GM21786 (cell line): ENCODE results near the gene TAOK2.
"Not testable (repeated sequence)": the region's sequence is repeated elsewhere in the genome, so short reads cannot be mapped to it uniquely, and the experiment has no call there.

Experiments
- ATAC-seq: cut with Tn5 transposase; IDR thresholded peaks from one replicate; pipeline ENCODE4 v1.9.1; 2021; ENCODE audit not compliant: unreplicated experiment

Gene TAOK2

GRCh38 chr16:30018731-30019158, 45.1 kb downstream of the TAOK2 start:
- no peak for ATAC-seq

GRCh38 chr16:30022887-30023286, 49.2 kb downstream of the TAOK2 start, which contains the start of gene C16orf92:
Gene C16orf92 (plus strand): TSS chr16:30023198. CDS start chr16:30023341, 143 bp downstream.
- ATAC-seq = no peak

- no peak for ATAC-seq
These were observed 49.9 kb downstream of the TAOK2 start for GRCh38 chr16:30023586-30023985.

GRCh38 chr16:30024451-30024850, 50.8 kb downstream of the TAOK2 start:
- ATAC-seq = no peak

DNA sequence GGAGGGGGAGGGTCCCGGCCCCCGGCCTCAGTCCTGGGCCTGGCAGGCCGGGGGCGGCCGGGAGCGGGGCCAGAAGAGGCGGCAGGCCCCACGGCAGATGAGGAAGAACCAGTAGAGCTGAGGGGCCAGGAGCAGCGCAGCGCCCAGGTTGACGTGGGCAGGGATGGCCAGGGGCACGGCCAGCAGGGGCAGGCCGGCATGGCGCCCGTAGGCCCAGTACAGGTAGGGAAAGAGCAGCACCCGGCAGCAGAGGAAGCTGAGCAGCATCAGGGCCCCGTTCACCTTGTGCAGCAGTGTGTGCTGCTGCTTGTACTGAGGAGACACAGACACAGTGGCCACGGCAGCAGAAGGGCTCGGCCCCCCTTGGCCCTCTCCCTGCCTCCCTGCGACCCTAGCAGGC, 51.5 kb downstream of the TAOK2 start:
- ATAC-seq = no peak

DNA sequence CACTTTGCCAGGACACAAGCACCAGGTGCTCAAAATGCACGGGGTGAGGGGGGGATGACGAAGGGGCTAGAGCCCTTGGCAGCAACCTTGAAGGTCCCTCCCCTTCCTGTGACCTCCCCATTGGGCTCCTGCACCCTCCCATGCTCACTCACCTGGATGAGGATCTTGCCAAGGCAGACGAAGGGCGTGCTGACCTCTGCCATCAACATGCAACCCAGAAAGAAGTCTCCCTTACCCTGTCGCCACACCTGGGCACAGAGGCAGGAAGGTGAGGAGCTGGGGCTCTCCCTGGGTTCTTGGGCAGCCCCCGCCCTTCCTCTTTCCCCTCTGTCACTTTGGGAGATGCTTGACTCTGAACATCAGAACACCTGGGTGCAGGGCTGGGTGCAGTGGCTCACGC, 51.9 kb downstream of the TAOK2 start:
- no peak for ATAC-seq

GRCh38 chr16:30026449-30026848, 52.8 kb downstream of the TAOK2 start:
- no peak for ATAC-seq

DNA sequence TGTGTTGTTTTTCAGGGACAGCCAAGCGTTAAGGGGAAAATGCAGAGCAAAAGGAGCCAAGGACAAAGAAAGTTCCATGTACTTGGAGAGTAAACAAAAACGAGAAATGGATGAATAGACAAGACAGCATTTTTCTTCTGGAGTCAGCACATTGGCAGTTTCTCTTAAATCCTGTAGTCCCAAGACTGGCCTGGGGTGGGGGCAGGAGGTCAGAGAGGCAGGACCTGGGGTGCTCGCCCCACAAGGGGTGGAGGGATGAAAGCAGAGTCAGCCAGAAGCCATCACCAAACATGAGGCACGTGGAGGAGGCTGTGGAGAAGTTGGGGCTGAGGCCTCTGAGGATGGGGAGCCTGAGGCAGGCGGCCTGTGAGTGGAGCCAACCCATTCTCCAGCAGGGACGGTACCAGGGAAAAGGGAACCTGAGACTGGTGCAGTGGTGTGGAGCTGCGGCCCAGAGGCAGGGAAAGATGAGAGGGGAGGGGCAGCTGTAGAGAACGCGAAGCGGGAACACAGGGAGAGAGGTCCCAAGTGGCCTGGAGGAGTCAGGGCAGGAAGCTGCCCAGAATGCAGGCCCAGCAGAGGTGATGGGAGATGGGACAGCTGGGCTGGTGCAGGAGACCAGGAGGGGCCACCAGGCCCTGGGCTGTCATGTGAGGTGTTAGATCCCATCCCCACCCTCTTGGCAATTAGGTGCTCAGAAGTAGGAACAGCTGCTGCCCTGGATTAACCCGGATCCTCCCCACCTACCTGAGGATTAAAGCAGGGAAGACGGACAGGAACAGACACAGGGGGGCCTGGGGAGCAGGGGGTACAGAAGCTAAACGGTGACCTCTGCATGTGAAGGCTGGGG, 54.1 kb downstream of the TAOK2 start:
- no peak for ATAC-seq

- no peak for ATAC-seq
These were observed 54.9 kb downstream of the TAOK2 start for GRCh38 chr16:30028438-30029076.

- ATAC-seq = no peak
These were observed 56.5 kb downstream of the TAOK2 start for GRCh38 chr16:30030011-30030685.

DNA sequence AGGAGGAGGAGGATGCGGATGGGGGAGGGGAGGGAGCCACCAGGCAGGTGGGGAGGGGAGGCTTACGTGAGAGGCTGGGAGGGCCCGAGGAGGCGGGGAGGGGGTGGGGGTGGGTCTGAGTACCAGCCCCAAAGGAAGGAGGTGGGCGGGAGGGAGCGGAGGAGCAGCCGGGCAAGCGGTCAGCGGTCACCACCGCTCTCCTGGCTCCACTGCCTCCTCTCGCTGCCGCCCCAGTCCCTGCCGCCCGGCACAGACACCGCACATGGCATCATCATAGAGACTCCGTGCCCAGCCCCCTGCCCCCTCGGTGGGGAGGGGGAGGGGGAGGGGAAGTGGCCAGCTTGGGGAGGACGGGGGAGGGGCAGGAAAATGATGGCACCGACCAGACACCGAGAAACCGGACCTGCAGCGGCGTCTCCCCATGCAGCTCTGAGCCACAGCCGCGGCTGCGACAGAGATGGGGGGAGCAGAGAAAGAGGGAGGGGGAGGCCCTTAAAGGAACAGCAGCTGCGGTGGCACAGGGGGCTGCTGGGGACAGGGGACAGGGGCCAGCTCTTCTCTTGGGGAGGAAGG, 57.3 kb downstream of the TAOK2 start, which contains the start of gene TLCD3B:
Gene TLCD3B (minus strand): TSS at position 431 of the 573 bp plus-strand sequence. CDS start 744 bp downstream, outside the sequence.
- ATAC-seq = no peak

GRCh38 chr16:30031477-30031918, 57.8 kb downstream of the TAOK2 start:
- ATAC-seq = no peak

DNA sequence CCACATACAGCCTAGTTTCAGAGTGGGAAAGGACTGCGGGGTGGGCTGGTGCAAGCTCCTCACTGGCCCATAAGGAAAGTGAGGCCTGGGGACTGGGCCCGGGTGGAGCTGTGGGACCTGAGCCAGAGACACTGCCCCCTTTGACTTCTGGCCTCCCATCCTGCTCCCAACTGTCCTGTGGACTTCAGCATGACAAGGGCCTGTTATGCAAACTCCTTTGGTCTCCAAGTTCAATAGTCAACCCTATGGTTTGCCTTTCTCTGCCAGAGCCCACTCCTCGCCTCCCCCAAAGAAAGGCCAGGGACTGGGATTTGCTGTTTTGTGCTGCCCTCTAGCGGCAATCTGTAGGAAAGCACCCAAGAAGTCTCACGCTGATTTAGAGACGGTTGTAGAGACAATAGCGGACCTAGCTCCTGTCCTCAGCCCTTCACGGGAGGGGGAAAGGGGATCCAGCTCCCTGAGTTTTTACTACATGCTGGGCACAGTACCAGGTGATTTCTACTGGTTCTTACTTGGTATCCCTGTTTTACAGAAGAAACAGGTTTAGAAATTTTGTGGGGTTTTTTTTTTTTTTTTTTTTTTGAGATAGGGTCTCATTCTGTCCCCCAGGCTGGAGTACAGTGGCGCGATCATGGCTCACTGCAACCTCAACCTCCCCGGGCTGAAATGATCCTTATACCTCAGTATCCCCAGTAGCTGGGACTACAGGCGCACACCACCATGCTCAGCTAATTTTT, 58.6 kb downstream of the TAOK2 start:
- ATAC-seq = no peak

GRCh38 chr16:30033270-30033669, 59.6 kb downstream of the TAOK2 start:
- ATAC-seq = no peak

- ATAC-seq = no peak
These were observed 66.6 kb downstream of the TAOK2 start for GRCh38 chr16:30040221-30040620.

- not testable (repeated sequence) for ATAC-seq
These were observed 67.0 kb downstream of the TAOK2 start for GRCh38 chr16:30040690-30041089.

GRCh38 chr16:30041841-30042240, 68.2 kb downstream of the TAOK2 start:
- ATAC-seq = no peak
